Activated CD4-positive, alpha-beta memory T cell treated with anti-CD3 and anti-CD28 coated beads for 36 hours (primary cell): ENCODE results near the gene FABP6. TPM values are rescaled to one million over a fixed set of nuclear protein-coding genes. Genes with fewer than 3 reads are reported as not detected.

Experiments used
- CTCF ChIA-PET: fragments of 350-600 bp; sonication (Branson Sonifier 250); formaldehyde crosslinking; loops from one replicate; lab custom pipeline; 2021; ENCODE audit warnings: antibody characterized with exemption, inconsistent platforms; lab: Charles Lee
- POLR2A ChIA-PET: fragments of 350-600 bp; sonication (Branson Sonifier 250); formaldehyde crosslinking; loops from one replicate; lab custom pipeline; 2021; ENCODE audit warnings: antibody characterized with exemption; lab: Charles Lee
- DNase-seq: peaks from one replicate; pipeline ENCODE4 v3.0.0-alpha.2; 2020
- H3K27ac Mint-ChIP-seq: one replicate; pipeline ENCODE4 v1.8.0; 2021; ENCODE audit warnings: mixed read lengths
- H3K27me3 Mint-ChIP-seq: one replicate; pipeline ENCODE4 v1.8.0; 2021; ENCODE audit warnings: mixed read lengths
- H3K36me3 Mint-ChIP-seq: one replicate; pipeline ENCODE4 v1.8.0; 2021; ENCODE audit warnings: mixed read lengths
- H3K4me1 Mint-ChIP-seq: one replicate; pipeline ENCODE4 v1.8.0; 2021; ENCODE audit warnings: low read depth, mixed read lengths
- H3K4me3 Mint-ChIP-seq: one replicate; pipeline ENCODE4 v1.8.0; 2021; ENCODE audit warnings: mild to moderate bottlenecking, mixed read lengths
- H3K9me3 Mint-ChIP-seq: one replicate; pipeline ENCODE4 v1.8.0; 2021; ENCODE audit warnings: mixed read lengths
- intact Hi-C: fragments of 100-400 bp; cut with micrococcal nuclease; formaldehyde crosslinking; loops from one replicate; pipeline ENCODE4 v1.15.1; 2023
- total RNA-seq, 2 experiments: library from RNA; stranded (reverse); gene quantifications; one replicate each; pipeline ENCODE4 v1.2.3, GENCODE V29; 2021

Gene FABP6
- total RNA-seq, 2 experiments from 2014 or later = not detected

GRCh38 chr5:160268121-160268520, 38.8 kb downstream of the FABP6 start:
- intact Hi-C loops = no loop called here
- POLR2A ChIA-PET = no interaction called here
- H3K27ac Mint-ChIP-seq = no peak overlapping the region
- peaks cover 3% of the 10 kb centered on the region for H3K4me1 Mint-ChIP-seq
- no peaks in the 10 kb centered on the region for H3K36me3 Mint-ChIP-seq
- no peaks in the 10 kb centered on the region for H3K9me3 Mint-ChIP-seq
- CTCF ChIA-PET = no interaction called here
- DNase-seq = no peak
- H3K4me3 Mint-ChIP-seq = no peak overlapping the region
- H3K27me3 Mint-ChIP-seq = peaks cover 1% of the 10 kb centered on the region

DNA sequence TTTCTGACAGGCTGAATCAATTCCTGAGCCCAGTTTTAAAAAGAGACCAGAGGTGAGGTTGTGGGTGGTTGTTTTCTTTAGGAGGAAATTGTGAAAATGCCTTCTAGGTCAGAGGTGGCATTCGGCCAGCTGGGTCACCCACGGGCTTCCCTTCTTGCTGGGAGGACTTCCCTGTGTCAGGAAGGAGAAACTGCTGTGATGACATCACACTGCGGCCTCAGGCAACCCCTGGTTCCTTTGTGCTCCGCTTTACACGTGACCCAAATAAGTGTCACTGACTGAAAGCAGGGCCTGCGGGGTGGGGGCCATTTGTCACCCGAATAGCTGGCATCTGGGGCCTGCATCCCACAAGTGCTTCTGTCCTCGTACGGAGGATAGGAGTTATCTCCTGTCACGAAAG, 39.7 kb downstream of the FABP6 start:
- no peak for DNase-seq
- no peak overlapping the region for H3K4me3 Mint-ChIP-seq
- H3K27me3 Mint-ChIP-seq = no peaks in the 10 kb centered on the region
- H3K4me1 Mint-ChIP-seq = peaks cover 3% of the 10 kb centered on the region
- CTCF ChIA-PET = no interaction called here
- H3K36me3 Mint-ChIP-seq = no peaks in the 10 kb centered on the region
- no peak overlapping the region for H3K27ac Mint-ChIP-seq
- intact Hi-C loops = no loop called here
- no peaks in the 10 kb centered on the region for H3K9me3 Mint-ChIP-seq
- POLR2A ChIA-PET = no interaction called here

GRCh38 chr5:160270704-160271103, 41.4 kb downstream of the FABP6 start:
- H3K27ac Mint-ChIP-seq = no peak overlapping the region

DNA sequence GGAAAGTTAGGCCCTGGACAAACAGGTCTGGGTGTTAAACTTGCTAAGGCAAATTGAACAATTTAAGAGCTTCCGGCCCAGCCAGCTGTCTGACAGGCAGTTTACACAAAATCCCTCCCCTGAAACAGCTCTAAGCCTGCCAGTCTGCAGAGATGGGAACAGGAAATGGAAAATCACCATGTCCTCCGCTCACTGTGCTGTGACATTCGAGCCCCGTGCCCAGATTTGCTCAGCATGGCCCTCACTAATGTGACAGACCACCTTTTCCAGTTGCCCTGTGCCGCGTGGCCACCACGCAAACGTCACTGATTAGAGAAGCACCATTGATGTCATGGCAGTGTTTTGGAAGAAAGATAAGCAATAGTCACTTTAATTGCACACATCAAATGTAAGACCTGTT, 42.1 kb downstream of the FABP6 start:
- no peak for DNase-seq
- no peak overlapping the region for H3K4me3 Mint-ChIP-seq
- H3K27ac Mint-ChIP-seq = no peak overlapping the region
- intact Hi-C loops = no loop called here
- no peaks in the 10 kb centered on the region for H3K9me3 Mint-ChIP-seq
- no peaks in the 10 kb centered on the region for H3K27me3 Mint-ChIP-seq
- ChIA-PET CTCF (no interaction called here), POLR2A (no interaction called here)
- H3K36me3 Mint-ChIP-seq = no peaks in the 10 kb centered on the region
- peaks cover 3% of the 10 kb centered on the region for H3K4me1 Mint-ChIP-seq

More at GRCh38 chr5:160270704-160271103, 41.4 kb downstream of the FABP6 start:
- CTCF ChIA-PET = no interaction called here
- H3K36me3 Mint-ChIP-seq = no peaks in the 10 kb centered on the region
- intact Hi-C loops = no loop called here
- H3K27me3 Mint-ChIP-seq = no peaks in the 10 kb centered on the region
- DNase-seq = no peak
- no peak overlapping the region for H3K4me3 Mint-ChIP-seq
- no peaks in the 10 kb centered on the region for H3K9me3 Mint-ChIP-seq
- H3K4me1 Mint-ChIP-seq = peaks cover 3% of the 10 kb centered on the region
- POLR2A ChIA-PET = no interaction called here

DNA sequence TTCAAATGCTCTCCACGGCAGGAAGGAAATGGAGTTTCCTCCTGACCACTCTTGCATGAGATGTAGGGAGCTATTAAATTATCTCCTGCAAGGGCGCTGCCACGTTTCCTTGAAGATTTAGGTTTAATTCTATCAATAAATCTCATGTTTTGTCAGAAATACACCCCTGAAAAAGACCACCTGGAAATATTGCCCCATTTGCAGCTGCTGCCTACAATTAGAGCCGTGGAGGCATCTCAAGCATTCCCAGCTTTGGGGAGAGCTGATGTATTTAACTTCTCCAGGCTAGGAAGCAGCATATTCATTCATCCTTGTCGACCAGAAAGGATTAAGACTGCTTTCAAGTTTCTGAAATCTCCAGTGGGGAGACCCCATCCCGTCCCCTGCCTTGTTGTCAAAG, 42.5 kb downstream of the FABP6 start:
- intact Hi-C loops = no loop called here
- Mint-ChIP-seq H3K4me3 (no peak overlapping the region), H3K4me1 (peaks cover 3% of the 10 kb centered on the region), H3K36me3 (no peaks in the 10 kb centered on the region), H3K27ac (no peak overlapping the region), H3K27me3 (no peaks in the 10 kb centered on the region), H3K9me3 (no peaks in the 10 kb centered on the region)
- CTCF ChIA-PET = no interaction called here
- DNase-seq = no peak
- POLR2A ChIA-PET = no interaction called here

- no peak for DNase-seq
- H3K27ac Mint-ChIP-seq = no peak overlapping the region
- ChIA-PET POLR2A (no interaction called here), CTCF (no interaction called here)
- peaks cover 2% of the 10 kb centered on the region for H3K27me3 Mint-ChIP-seq
- intact Hi-C loops = no loop called here
- H3K4me3 Mint-ChIP-seq = no peak overlapping the region
- peaks cover 3% of the 10 kb centered on the region for H3K4me1 Mint-ChIP-seq
- no peaks in the 10 kb centered on the region for H3K36me3 Mint-ChIP-seq
- H3K9me3 Mint-ChIP-seq = no peaks in the 10 kb centered on the region
Observed at GRCh38 chr5:160272264-160272663, 43.0 kb downstream of the FABP6 start.

GRCh38 chr5:160272889-160273288, 43.6 kb downstream of the FABP6 start:
- intact Hi-C loops = no loop called here
- ChIA-PET POLR2A (no interaction called here), CTCF (interaction anchor here (0.6 kb wide), 1 partner anchor 72 kb away, joined by 3 read pairs; no protein-coding TSS in a partner anchor)
- H3K36me3 Mint-ChIP-seq = no peaks in the 10 kb centered on the region
- H3K4me3 Mint-ChIP-seq = no peak overlapping the region
- no peak overlapping the region for H3K27ac Mint-ChIP-seq
- H3K9me3 Mint-ChIP-seq = no peaks in the 10 kb centered on the region
- H3K27me3 Mint-ChIP-seq = peaks cover 2% of the 10 kb centered on the region
- DNase-seq = no peak
- peaks cover 3% of the 10 kb centered on the region for H3K4me1 Mint-ChIP-seq

DNA sequence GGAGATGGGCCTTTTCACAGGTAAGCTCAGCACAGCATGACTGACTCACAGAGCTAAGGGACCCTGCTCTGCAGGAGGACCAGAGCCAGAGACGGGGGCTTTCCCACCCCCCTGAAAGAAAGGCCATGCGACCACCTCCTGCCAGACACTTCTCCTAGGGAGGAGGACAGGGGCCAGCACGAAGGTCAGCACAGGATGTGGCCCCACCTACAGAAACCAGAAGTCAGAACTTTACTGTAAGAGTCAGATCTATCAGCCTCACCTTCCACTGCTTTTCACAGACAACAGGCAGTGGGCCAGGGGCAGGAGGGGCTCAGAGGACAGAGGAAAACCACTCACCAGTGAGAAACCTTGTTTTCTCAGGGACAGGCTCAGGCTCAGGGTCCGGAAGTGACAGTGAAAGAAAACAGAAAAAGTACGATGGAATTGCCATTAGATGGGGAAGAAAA, 45.2 kb downstream of the FABP6 start:
- ChIA-PET CTCF (no interaction called here), POLR2A (no interaction called here)
- no peak overlapping the region for H3K27ac Mint-ChIP-seq
- H3K36me3 Mint-ChIP-seq = no peaks in the 10 kb centered on the region
- peaks cover 3% of the 10 kb centered on the region for H3K4me1 Mint-ChIP-seq
- DNase-seq = no peak
- no peaks in the 10 kb centered on the region for H3K9me3 Mint-ChIP-seq
- H3K27me3 Mint-ChIP-seq = peaks cover 2% of the 10 kb centered on the region
- intact Hi-C loops = no loop called here
- H3K4me3 Mint-ChIP-seq = no peak overlapping the region

DNA sequence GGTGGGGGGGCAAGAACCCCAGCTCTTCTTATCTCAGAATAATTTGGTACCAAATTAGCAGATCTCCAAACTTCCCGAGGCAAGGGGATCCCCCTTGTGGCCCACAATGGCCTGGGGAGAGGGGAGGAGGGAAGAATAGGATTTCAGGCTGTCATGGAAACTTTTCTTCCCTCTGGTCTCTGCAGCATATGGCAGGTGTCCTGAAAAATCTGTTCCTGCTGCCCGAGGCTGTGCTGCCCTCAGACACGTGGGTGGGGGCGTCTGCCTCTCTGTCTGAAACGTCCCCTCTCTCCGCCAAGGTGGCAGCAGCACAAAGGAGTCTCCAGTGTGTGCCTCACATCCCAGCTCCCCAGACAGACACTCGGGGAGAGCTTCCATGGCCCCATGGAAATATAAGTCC, 49.0 kb downstream of the FABP6 start:
- intact Hi-C loops = no loop called here
- Mint-ChIP-seq H3K4me1 (no peaks in the 10 kb centered on the region), H3K9me3 (no peaks in the 10 kb centered on the region), H3K27me3 (peaks cover 6% of the 10 kb centered on the region), H3K4me3 (no peak overlapping the region), H3K27ac (no peak overlapping the region), H3K36me3 (no peaks in the 10 kb centered on the region)
- ChIA-PET POLR2A (no interaction called here), CTCF (no interaction called here)
- DNase-seq = no peak

GRCh38 chr5:160280384-160281095, 51.2 kb downstream of the FABP6 start:
- H3K36me3 Mint-ChIP-seq = no peaks in the 10 kb centered on the region
- intact Hi-C loops = no loop called here
- POLR2A ChIA-PET = no interaction called here

GRCh38 chr5:160281275-160281674, 52.0 kb downstream of the FABP6 start:
- ChIA-PET POLR2A (no interaction called here), CTCF (no interaction called here)
- Mint-ChIP-seq H3K27ac (no peak overlapping the region), H3K9me3 (no peaks in the 10 kb centered on the region), H3K36me3 (no peaks in the 10 kb centered on the region), H3K27me3 (peaks cover 9% of the 10 kb centered on the region), H3K4me3 (no peak overlapping the region), H3K4me1 (no peaks in the 10 kb centered on the region)
- intact Hi-C loops = no loop called here
- no peak for DNase-seq

More at GRCh38 chr5:160280384-160281095, 51.2 kb downstream of the FABP6 start:
- Mint-ChIP-seq H3K9me3 (no peaks in the 10 kb centered on the region), H3K27ac (no peak overlapping the region), H3K27me3 (peaks cover 9% of the 10 kb centered on the region), H3K4me3 (no peak overlapping the region), H3K4me1 (no peaks in the 10 kb centered on the region)
- DNase-seq = no peak
- CTCF ChIA-PET = no interaction called here

GRCh38 chr5:160284291-160284873, 55.1 kb downstream of the FABP6 start:
- no peaks in the 10 kb centered on the region for H3K36me3 Mint-ChIP-seq
- ChIA-PET POLR2A (no interaction called here), CTCF (no interaction called here)
- no peaks in the 10 kb centered on the region for H3K4me1 Mint-ChIP-seq
- peaks cover 15% of the 10 kb centered on the region for H3K27me3 Mint-ChIP-seq
- H3K27ac Mint-ChIP-seq = no peak overlapping the region
- intact Hi-C loops = no loop called here
- no peak overlapping the region for H3K4me3 Mint-ChIP-seq
- H3K9me3 Mint-ChIP-seq = no peaks in the 10 kb centered on the region
- no peak for DNase-seq

GRCh38 chr5:160285316-160285715, 56.0 kb downstream of the FABP6 start:
- CTCF ChIA-PET = no interaction called here
- Mint-ChIP-seq H3K4me3 (no peak overlapping the region), H3K36me3 (no peaks in the 10 kb centered on the region)

More at GRCh38 chr5:160285316-160285715, 56.0 kb downstream of the FABP6 start:
- DNase-seq = no peak
- POLR2A ChIA-PET = no interaction called here
- Mint-ChIP-seq H3K27ac (no peak overlapping the region), H3K9me3 (no peaks in the 10 kb centered on the region), H3K4me1 (no peaks in the 10 kb centered on the region), H3K27me3 (peaks cover 13% of the 10 kb centered on the region)
- intact Hi-C loops = no loop called here
